Astrocyte of the cerebellum (primary cell): ENCODE data around the gene TIGD3.
A peak's percentile ranks its signal among the peaks of the same experiment; 100 is the strongest.

Experiments
- DNase-seq: peaks from one replicate; pipeline ENCODE4 v3.0.0-alpha.2; 2011; ENCODE audit warnings: low read depth
- H3K4me3 ChIP-seq: 2 replicates; pipeline ENCODE4 v1.5.1; 2011; ENCODE audit warnings: mild to moderate bottlenecking, low read depth, low read length, moderate library complexity
- CTCF ChIP-seq: IDR thresholded peaks from 2 replicates; pipeline ENCODE4 v1.5.1; 2012; ENCODE audit warnings: low read length, low read depth, moderate library complexity, mild to moderate bottlenecking; ENCODE audit errors: missing control alignments
- in situ Hi-C: cut with HindIII; loops from 2 replicates; pipeline ENCODE4 v1.10.0; 2017; ENCODE audit warnings: low sequenced_read_pairs

Gene TIGD3

GRCh38 chr11:65363770-65364169, 9.2 kb downstream of the TIGD3 start:
- DNase-seq = no peak
- no peak for TF ChIP-seq CTCF
- no peak overlapping the region for H3K4me3 ChIP-seq
- in situ Hi-C loops = no loop called here

GRCh38 chr11:65366340-65366773, 11.8 kb downstream of the TIGD3 start:
- DNase-seq = peak; percentile 68
- peak; percentile 70 for TF ChIP-seq CTCF
- H3K4me3 ChIP-seq = no peak overlapping the region
- in situ Hi-C loops = no loop called here

- in situ Hi-C loops = no loop called here
- DNase-seq = no peak
- H3K4me3 ChIP-seq = no peak overlapping the region
- TF ChIP-seq CTCF = no peak
Observed at GRCh38 chr11:65370659-65371049, 16.1 kb downstream of the TIGD3 start.

GRCh38 chr11:65373839-65374580, 19.5 kb downstream of the TIGD3 start:
- in situ Hi-C loops = no loop called here
- no peak overlapping the region for H3K4me3 ChIP-seq
- DNase-seq = no peak
- no peak for TF ChIP-seq CTCF

GRCh38 chr11:65375012-65375411, 20.5 kb downstream of the TIGD3 start:
- DNase-seq = no peak
- no peak for TF ChIP-seq CTCF
- H3K4me3 ChIP-seq = no peak overlapping the region
- in situ Hi-C loops = no loop called here

- in situ Hi-C loops = no loop called here
- no peak overlapping the region for H3K4me3 ChIP-seq
- DNase-seq = no peak
Observed at GRCh38 chr11:65376138-65376713, 21.7 kb downstream of the TIGD3 start.

More at GRCh38 chr11:65376138-65376713, 21.7 kb downstream of the TIGD3 start:
- no peak for TF ChIP-seq CTCF
